GM21526 (cell line): ENCODE results near the gene CPA1.

Source experiments
- ATAC-seq: cut with Tn5 transposase; IDR thresholded peaks from one replicate; pipeline ENCODE4 v1.9.1; 2021; ENCODE audit warnings: moderate library complexity; ENCODE audit not compliant: unreplicated experiment, low FRiP score

The CPA1 gene

DNA sequence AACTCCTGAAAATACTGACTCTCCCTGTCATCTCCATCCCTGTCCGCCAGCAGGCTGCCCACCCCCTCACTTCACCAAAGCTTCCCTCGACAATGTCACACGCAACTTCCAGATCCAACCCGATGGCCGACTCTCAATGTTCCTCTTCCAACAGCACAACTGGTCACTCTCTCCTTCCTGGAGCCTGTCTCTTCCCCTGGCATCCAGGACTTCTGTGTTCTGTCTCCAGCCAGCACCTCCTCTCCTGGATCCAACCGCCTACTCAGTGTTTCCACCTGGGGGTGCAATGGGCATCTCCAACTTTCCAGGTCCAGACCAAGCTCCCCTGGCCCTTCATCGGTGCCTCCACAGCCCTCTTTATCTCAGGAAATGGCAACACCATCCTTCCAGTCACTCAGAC is 27.1 kb upstream of the CPA1 start:
- no peak for ATAC-seq

DNA sequence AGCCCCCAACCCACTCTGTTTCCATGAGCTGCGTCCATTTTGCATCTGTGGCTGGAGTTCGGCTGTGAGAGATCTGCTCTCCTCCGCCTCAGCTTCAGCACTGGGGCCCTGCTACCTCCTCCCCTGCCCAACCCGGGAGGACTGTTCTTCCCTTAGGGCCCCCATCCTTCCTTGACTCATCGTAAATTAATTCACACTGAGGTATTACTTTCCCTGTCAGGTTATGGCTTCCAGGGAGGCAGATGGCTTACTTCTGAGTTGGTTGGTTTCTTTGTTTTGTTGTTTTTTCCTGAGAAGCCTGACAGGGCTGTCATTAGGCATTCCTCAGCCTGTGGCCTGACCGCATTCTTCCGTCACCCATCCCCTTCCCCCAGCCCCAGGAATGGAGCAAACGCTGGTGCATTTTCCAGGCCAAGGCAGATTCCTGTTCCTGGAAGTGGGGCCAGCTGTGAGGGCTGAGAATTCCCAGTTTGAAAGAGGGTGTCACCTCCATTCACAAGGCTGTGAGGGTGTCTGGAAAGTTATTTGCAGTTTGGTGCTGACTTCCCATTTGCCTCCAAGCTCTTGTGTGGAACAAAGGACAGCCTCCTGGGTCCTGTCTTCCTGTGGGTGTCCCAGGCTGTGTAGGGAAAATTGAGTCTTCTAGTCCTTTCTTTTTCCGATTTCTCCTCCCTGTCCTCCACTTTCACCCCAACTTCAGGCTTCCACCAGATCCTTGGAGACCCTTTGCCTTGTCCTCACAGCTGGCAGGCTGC is 24.0 kb upstream of the CPA1 start:
- ATAC-seq = no peak

DNA sequence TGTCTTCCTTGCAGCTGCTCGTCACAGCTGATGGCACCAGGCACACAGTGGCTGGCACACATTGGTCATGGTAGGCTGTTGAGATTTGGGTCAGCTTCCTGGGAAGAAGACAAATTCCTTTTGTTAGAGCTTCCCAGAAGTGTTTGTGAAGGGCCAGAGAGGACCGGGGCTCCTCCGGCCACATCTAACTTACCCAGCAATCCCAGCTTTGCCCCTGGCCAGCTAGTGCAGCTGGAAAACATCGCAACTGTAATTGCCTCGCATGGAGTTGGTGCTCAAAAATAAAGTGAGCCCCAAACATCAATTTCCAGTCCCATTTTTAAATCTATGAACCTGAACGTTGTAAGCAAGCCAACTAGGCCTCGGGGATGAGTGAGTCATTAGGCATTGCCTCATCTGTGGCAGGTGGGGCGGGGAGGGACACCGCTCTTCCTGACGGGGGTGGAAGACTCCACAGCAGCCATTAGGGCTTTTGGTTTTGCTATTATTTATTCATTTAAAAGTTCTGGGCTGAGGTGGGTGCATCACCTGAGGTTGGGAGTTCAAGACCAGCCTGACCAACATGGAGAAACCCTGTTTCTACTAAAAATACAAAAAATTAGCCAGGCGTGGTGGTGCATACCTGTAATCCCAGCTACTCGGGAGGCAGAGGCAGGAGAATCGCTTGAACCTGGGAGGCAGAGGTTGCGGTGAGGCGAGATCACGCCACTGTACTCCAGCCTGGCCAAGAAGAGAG is 23.2 kb upstream of the CPA1 start:
- no peak for ATAC-seq

DNA sequence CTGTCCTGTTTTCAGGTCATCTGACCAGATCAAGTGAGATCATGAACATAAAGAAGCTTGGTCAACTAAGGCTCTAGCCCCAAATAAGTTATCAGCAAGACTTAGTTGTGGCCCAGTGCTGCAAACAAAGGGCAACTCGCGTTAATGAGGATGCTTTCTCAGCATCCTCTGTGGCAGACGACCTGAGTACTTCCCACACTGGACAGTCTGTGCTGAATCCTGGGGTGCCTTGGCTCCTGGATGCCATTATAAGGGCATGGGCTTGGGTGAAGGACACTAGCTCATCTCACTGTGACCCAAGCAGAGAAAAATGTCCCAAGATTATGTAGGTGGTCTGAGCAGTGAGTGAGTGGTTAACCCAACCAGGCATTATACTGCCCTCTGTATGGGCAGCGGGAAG is 21.8 kb upstream of the CPA1 start:
- no peak for ATAC-seq

DNA sequence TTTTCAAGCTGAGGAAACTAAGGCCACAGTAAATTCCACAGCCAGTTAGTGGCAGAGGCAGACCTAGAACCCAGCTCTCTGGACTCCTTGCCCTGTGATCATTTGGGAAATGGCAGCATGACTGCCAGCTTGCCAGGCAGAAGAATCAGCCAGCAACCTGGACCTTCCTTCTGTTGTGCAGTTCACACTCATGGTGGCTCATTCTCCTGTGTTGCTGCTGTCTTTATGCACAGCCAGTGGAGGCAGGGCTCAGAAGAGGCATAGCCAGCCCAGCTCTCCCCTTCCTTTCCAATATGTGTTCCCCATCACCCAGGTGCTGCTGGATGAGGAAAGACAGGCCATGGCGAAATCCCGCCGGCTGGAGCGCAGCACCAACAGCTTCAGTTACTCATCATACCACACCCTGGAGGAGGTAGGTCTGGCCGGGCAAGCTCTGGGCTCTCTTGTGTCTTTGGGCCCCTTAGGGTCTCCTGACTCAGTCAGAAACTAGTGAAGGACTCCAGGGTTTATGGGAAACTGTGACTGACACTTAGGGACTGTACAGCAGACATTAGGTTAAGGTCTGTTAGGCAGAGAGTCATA is 20.9 kb upstream of the CPA1 start:
- no peak for ATAC-seq

DNA sequence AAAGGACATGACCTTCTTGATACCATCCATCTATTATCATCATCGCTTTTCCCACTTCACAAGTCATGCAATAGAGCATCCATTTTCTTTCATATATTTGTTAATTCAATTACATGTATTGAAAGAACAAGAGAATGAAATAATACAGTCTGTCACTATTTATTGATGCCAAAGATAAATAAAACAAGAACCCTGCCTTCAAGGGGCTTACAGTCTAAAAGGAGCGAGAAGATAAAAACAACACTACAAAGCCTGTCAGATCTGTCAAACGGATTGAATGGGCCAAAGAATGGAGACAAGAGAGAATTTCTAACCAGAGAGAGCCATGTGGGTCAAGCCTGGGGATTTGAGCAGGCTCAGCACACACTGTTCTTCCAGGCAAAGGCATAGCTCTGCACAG is 19.8 kb upstream of the CPA1 start:
- no peak for ATAC-seq

DNA sequence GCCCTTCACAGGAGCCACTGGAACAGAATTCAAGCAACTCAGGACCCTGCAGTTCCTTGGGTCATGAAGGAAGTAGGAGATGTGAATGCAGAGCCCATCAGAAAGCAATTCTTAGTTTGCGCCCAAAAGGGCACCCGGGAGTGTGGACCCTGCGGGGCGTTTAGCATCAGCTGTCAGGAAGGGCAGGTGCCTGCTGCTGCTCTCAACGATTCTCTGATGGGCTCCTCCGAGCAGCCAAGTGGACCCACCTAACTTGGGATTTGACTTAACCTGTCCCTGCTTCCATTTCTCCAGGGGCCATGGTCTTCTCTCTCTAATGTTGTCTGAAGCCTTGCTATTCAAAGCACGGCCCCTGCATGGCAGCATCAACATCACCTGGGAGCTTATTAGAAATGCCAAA is 18.6 kb upstream of the CPA1 start:
- no peak for ATAC-seq

DNA sequence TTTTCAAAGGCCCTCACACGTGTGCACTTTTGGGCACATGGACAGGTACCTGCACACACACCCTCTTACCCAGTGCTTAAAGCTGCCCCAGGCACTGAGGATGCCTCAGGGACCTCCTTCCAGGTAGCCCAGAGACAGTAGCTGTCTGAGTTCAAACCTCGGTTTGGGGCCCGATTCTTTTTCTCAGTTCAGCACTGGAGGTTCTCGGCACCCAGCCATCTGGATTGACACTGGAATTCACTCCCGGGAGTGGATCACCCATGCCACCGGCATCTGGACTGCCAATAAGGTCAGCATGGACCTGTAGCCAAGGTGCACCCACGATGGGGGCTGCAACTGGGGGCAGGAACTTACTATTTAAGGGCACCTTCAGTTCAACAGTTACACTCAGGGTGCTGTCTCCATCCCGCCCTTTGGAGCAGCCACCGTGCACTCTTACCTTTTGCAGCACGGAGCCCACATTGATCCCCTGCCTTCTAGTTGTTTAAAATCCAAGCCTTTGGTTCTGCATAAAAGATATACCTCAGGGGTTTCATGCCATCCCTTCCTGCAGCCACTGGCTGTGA is 18.0 kb upstream of the CPA1 start:
- no peak for ATAC-seq

DNA sequence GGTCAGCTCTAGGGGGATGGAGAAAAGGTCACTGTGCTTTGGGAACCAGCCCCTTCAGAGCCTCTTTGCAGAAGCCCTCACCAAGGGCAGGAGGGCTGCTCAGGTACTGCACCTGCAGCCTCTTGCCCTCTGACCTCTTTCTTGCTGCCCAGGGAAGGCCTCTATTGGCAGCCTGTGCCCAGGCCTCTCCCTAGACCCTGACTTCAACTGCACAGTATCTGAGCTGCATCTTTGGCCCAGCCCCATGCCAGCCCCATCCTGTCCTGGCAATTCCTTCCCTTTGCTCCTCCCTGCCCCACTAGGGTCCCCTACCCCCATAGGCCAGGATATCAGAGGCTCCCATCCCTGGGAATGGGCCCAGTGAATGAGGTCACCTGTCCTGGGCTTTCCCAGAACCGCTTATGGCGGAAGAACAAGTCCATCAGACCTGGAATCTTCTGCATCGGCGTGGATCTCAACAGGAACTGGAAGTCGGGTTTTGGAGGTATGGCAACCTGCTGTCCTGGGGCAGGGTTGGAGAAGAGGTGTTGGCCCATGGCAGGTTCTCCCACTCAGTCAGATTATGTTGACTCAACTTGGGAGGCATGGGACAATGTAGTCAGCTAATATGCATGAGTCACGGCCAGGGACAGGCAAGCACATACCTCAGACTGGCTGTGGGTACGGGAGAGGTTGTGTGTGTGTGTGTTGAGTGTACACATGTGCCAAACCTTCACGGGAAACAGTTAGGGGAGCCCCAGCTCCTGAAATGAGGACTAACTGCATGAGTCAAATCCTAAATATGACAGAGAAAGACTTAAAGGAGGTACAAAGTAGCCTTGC is 17.1 kb upstream of the CPA1 start:
- ATAC-seq = no peak

DNA sequence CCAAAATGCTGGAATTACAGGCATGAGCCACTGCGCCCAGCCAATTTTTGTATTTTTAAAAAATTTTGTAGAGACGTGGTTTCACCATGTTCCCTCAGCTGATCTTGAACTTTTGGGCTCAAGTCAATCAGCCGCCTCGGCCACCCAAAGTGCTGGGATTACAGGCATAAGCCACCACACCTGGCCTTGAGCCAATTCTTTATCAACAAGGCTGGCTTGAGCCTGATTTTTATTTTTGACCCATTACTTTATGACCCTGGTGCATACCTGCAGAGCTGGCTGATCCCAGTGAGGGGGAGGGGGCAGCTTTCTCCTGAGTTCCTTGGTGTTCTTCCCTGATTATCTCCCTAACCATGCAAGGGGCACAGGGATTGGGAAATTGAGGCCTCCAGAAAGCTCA is 15.8 kb upstream of the CPA1 start:
- no peak for ATAC-seq

DNA sequence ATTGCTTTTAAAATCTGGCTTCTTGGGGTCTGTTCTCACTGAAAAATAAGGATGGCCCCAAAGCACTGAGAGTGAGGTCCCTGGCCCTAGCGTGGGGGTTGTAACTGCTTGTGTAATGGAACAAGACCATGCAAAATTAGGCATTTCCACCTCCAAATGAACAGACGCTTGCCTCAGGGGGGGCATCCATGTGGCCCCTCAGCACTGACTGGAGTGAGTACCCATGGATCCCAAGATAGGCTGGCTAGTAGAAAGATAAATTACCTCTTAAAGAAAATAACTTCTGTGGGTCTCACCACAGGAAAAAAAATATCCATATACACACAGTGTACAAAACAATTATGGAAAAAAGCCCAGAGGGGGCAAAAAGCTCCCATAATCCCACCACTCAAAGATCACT is 15.2 kb upstream of the CPA1 start:
- ATAC-seq = no peak

DNA sequence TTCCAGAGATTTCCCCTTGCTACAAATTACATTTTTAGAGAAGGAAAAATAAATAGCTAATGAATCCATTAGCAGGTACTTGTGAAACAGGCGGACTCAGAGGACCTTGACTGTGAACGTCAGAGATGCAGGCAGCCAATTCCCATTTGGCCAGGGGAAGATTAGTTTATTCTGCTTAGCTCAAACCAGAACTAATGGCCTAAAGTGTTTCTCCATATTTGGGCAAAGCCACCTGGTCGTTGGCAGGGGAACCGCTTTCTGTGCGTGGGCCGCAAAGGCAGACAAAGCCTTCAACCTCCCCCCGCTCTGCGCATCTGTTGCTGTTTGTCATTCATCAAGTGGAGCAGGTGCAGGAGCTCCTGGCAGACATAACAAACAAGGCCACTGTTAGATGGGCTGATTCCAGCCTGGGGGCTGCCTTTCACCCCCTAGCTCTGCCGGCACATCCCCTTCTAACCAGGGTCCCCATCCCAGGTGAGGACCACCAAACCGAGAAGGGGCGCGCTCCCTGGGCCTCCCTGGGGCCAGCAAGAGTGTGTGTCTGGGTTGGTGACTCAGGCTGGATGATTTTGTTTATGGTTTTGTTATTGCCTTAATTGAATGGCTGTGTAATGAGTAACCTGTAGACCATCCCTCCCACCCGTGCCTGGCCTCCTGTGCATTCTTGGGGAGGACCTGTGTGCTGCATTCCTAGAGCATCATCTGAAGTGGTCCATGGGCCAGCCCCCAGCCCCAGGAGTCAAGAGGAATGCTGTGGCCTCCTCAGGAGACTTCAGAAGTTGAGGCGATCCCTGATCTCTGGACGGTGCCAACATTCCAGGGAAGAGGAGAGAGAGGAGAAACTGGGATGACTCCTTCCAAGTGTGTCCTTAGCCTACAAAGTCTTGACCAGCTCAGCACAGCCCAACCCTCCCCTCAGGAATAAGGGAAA is 14.5 kb upstream of the CPA1 start:
- no peak for ATAC-seq

DNA sequence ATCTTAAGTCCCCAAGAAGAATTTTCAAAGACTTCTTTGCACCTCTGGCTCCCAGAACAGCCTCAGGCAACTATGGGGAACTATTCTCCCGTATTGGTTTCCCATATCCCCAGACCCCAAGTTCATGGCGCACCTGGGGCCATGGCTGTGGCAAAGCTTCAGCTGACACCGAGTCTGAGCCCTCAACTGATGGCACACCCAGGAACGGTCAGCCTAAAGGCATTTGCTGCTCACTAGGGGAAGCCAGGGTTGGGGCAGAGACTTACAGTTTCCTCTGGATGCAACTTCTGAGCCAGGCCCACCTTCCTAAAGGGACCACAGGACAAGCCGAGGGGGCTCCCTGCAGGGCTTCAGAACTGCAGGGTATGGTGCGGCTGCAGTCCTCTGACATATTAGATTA is 13.7 kb upstream of the CPA1 start:
- no peak for ATAC-seq

DNA sequence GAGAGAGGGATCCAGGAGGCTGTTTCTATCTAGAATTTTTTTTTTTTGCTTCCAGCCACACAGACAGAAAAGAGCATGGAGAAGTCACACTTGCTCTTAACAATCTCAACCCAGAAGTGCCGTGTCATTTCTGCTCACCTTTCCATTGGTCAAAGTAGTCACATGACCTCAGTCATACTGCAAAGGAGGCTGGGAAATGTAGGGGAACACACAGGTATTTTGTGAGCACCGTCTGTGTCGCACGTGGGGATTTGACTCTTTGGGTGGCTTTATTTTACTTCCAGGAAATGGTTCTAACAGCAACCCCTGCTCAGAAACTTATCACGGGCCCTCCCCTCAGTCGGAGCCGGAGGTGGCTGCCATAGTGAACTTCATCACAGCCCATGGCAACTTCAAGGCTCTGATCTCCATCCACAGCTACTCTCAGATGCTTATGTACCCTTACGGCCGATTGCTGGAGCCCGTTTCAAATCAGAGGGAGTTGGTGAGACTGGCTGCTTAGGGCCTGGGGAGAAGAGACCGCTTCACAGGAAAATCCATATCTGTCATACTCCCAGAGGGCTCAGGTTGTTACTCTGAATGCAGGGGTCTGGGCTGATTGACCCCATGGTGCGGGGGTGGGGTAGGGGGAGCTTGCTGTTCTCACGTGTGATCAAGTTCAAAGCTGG is 13.1 kb upstream of the CPA1 start:
- ATAC-seq = no peak

DNA sequence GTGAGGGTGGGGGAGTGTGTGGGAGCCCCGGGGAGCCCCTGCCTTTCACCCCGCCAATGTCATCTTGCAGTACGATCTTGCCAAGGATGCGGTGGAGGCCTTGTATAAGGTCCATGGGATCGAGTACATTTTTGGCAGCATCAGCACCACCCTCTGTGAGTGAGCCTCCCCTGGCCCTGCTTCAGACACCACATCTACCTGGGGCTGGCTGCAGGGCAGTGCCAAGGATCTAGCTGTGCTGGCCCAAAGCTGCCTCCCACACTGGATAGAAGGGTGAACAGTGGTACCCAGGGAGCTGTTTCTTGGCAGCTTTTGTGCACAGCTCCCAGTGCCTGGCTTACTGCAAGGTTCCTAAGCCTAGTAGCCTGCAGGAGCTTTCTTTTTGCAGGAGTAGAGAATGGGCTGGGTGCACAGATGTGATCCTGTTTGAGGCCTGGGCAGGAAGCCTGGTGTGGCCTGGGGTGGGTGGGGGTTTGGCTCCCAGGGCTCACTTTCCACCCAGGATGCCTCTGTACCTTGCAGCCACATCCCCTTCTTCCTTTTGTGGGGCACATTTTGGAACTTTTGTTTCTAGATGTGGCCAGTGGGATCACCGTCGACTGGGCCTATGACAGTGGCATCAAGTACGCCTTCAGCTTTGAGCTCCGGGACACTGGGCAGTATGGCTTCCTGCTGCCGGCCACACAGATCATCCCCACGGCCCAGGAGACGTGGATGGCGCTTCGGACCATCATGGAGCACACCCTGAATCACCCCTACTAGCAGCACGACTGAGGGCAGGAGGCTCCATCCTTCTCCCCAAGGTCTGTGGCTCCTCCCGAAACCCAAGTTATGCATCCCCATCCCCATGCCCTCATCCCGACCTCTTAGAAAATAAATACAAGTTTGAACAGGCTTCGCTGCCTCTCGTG is 12.2 kb upstream of the CPA1 start:
- ATAC-seq = no peak

DNA sequence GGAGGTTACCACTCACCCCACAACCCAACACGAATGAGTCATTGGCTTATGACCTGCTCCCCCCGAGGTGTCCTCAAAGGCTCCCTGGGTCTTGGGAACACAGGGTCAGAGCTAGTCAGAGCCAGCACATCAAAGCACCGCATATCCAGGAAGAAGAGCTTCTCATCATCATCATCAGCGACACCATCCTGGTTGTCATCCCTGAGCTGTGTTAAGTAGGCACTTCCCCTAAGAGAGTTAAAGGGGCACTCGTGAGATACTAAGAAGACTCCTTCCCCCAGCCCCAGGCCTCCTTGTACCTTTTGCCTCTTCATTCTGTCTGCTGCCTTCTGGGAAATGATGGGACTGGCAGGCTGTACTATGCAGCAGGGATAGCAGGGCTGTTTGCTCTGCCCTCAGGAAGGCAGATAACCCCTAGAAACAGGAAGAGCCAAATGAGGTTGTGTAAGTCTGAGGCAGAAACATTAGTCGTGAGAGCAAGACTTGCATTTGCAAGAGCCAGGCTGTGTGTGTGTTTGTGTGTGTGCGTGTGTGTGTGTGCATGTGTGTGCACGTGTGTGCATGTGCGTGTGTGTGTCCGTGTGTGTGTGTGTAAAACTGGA is 11.1 kb upstream of the CPA1 start:
- ATAC-seq = no peak

DNA sequence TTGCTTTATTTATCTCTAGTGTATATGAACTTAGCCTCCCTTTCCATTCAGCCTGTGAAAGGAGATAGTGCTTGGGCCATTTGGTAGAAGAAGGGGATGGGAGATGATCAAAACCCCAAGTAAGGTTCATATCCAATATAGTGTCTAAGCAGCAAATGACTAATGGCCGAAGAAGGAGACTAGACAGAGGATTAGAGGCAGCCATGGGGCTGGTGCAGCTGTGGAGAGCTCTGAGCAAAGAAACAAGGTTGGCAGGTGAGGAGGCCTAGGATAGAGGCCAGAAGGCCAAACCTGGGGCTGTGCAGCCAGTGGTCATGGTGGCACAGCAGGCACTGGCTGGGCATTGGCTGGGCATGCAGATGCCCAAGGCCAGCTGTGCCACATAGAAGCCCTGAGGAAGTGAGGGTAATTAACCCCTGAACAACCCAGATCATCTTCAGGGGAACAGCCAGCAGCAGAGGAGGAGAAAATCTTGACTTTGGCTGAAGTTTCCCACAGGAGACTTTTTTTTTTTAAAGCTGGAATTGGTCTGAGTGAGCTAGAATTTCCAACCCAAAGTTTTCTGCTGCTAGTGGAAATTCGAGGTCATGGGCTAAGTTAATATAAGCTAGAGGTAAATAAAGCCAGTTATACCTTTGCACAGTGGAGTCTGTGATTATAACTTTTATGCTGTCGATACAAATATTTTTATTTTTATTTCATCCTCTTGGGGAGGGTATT is 10.3 kb upstream of the CPA1 start:
- ATAC-seq = no peak
